ENCODE measurements around the gene WDR18. TPM values are rescaled to one million over a fixed set of nuclear protein-coding genes. Genes with fewer than 3 reads are reported as not detected.

WDR18 gene
- total and polyA plus RNA-seq, 2 of the 4 experiments (the other 2 are of a cell fraction): 37.1 to 56.9 TPM

DNA sequence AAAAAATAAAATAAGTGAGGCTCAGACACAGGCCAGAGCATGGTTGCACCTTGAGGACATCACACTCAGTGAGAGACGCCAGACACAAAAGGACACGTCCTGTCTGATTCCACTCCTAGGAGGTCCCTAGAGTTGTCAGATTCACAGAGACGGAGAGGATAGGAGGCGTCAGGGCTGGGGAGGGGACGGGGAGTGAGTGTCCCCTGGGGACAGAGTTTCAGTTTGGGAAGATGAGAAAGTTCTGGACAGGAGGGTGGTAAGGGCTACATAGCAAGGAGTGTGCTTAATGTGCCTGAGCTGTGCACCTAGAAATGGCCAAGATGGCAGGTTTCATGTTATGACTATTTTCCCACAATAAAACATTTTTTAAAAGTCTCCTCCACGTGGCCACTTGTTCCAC is 13.9 kb downstream of the WDR18 start:
- no peak overlapping the region for H2AK9ac ChIP-seq (replicated peaks; ENCODE audit: low read depth, low read length, poor library complexity)
- H3K9me1 ChIP-seq (ENCODE audit: insufficient read depth, low read length): no peaks in the 10 kb centered on the region
- POLR2A ChIA-PET (ENCODE audit: unreplicated experiment): interaction anchor here (0.6 kb wide), 2 partner anchors 13 to 1077 kb away, joined by 3 to 4 read pairs; no protein-coding TSS in a partner anchor
- H2BK120ac ChIP-seq (ENCODE audit: low read depth, low read length): no peak overlapping the region
- dilution Hi-C loops (cut with HindIII; ENCODE audit: low sequenced_read_pairs, unreplicated experiment) (no loop called here), intact Hi-C loops (cut with micrococcal nuclease) (no loop called here), in situ Hi-C loops (cut with MboI; ENCODE audit: low sequenced_read_pairs) (loop anchor here (5.0 kb wide), 1 partner anchor 141 kb away; the partner anchor contains the start of gene CFD)
- H3K4me1 ChIP-seq (ENCODE audit: control insufficient read depth, insufficient read depth, low read length): peaks cover 5% of the 10 kb centered on the region
- H3K4ac ChIP-seq (ENCODE audit: low read depth, low read length): no peak overlapping the region
- no peak overlapping the region for H3K18ac ChIP-seq (ENCODE audit: low read depth, low read length)
- H4K8ac ChIP-seq (ENCODE audit: low read depth in 2 of 2, low read length in 2 of 2): no peak overlapping the region
- H3K9me3 ChIP-seq (ENCODE audit: control insufficient read depth, insufficient read depth, low read length): no peaks in the 10 kb centered on the region
- peak; percentile 33; the same call in 1 of the 2 replicates for TF ChIP-seq USF2 (IDR thresholded peaks at IDR 0.05; ENCODE audit: low read depth, low read length)
- no peak for TF ChIP-seq CHD1 (IDR thresholded peaks at IDR 0.05; ENCODE audit: low read depth, low read length)
- H4K20me1 ChIP-seq (ENCODE audit: insufficient read depth, low read length): 0 out of 2 replicates have a peak, but pooled peaks cover 11% of the 10 kb centered on the region
- H4K91ac ChIP-seq (ENCODE audit: insufficient read depth, low read depth, low read length): no peak overlapping the region
- no peak overlapping the region for H2BK15ac ChIP-seq (ENCODE audit: low read depth, low read length)
- no peak overlapping the region for H2BK20ac ChIP-seq (ENCODE audit: low read depth, low read length)
- no peak overlapping the region for H2BK5ac ChIP-seq (ENCODE audit: low read depth, low read length, poor library complexity, severe bottlenecking)
- H3K79me1 ChIP-seq (ENCODE audit: low read depth in 1 of 2, low read length in 2 of 2): no peaks in the 10 kb centered on the region
- no peak overlapping the region for H2AK5ac ChIP-seq (ENCODE audit: low read depth, low read length)
- H3K4me2 ChIP-seq (ENCODE audit: low read depth, low read length): no peak overlapping the region
- CTCF ChIA-PET: no interaction called here
- no peak overlapping the region for H3K27ac ChIP-seq (ENCODE audit: insufficient read depth, low read length)
- 41% methylated on average over 4 of the region's 6 CpGs; no CpG with 5 or more reads in 1 of the 2 experiments for WGBS, 2 experiments (ENCODE audit: extremely low coverage in 2 of 2, insufficient read length in 1 of 2)
- no peak overlapping the region for H3K56ac ChIP-seq (ENCODE audit: extremely low read depth, insufficient read depth, low read length)
- H2AFZ ChIP-seq (replicated peaks; ENCODE audit: low read length, poor library complexity): no peak overlapping the region
- DNase-seq (no peak), ATAC-seq (ENCODE audit: low read depth) (no peak)
- no peak overlapping the region for H3K9ac ChIP-seq (ENCODE audit: low read depth, low read length)
- no peak overlapping the region for H3K23ac ChIP-seq (ENCODE audit: low read depth, low read length)
- peaks cover 12% of the 10 kb centered on the region; the same call in 1 of the 2 replicates for H3K36me3 ChIP-seq (ENCODE audit: control insufficient read depth, insufficient read depth, low read length)
- H3K27me3 ChIP-seq (ENCODE audit: control insufficient read depth, insufficient read depth, low read length): peaks cover 44% of the 10 kb centered on the region
- no peak overlapping the region for H4K5ac ChIP-seq (ENCODE audit: low read depth, low read length)
- BruUV-seq (replicated peaks): no TSS peak
- H3K4me3 ChIP-seq (ENCODE audit: insufficient read depth, low read depth, low read length): no peak overlapping the region
- no peak overlapping the region for H3K14ac ChIP-seq (replicated peaks; ENCODE audit: low read depth, low read length)
